OCI-LY7 (cell line): Measurements from ENCODE around the gene NCK2. TPM values are rescaled to one million over a fixed set of nuclear protein-coding genes. Genes with fewer than 3 reads are reported as not detected.
A peak's percentile ranks its signal among the peaks of the same experiment; 100 is the strongest.

Source experiments
- BruUV-seq: library from RNA; stranded (reverse); fragments of 400-500 nt; replicated peaks from 2 replicates; lab custom pipeline; 2021; lab: Mats Ljungman, UMichigan
- CTCF ChIA-PET: fragments of 300-600 bp; sonication (Branson Sonifier 250); formaldehyde crosslinking; loops from one replicate; lab custom pipeline; 2022; ENCODE audit warnings: antibody characterized with exemption; ENCODE audit not compliant: unreplicated experiment; lab: Charles Lee
- POLR2A ChIA-PET: fragments of 300-600 bp; sonication (Branson Sonifier 250); formaldehyde crosslinking; loops from one replicate; lab custom pipeline; 2022; ENCODE audit warnings: antibody characterized with exemption; lab: Charles Lee
- DNase-seq: peaks from one replicate; pipeline ENCODE4 v3.0.0-alpha.2; 2015; ENCODE audit warnings: low spot score
- H2AFZ ChIP-seq: fragments of 200-600 bp; sonication (generic), shearing (Covaris generic); 2 replicates; pipeline ENCODE4 v1.6.1; 2014; ENCODE audit warnings: mild to moderate bottlenecking, antibody characterized with exemption, low read length, moderate library complexity
- H3K27ac ChIP-seq: fragments of 200-600 bp; sonication (generic); 2 replicates; pipeline ENCODE4 v1.5.1; 2014; ENCODE audit warnings: mixed run types, low read depth, mild to moderate bottlenecking, moderate library complexity, low read length, inconsistent platforms; ENCODE audit not compliant: poor library complexity, severe bottlenecking
- H3K36me3 ChIP-seq: fragments of 200-600 bp; sonication (generic); 2 replicates; pipeline ENCODE4 v1.6.1; 2014; ENCODE audit warnings: mild to moderate bottlenecking, antibody characterized with exemption, low read length, moderate library complexity, mixed read lengths; ENCODE audit not compliant: insufficient read depth
- H3K4me1 ChIP-seq: fragments of 200-600 bp; sonication (generic); 2 replicates; pipeline ENCODE4 v1.5.1; 2014; ENCODE audit warnings: mild to moderate bottlenecking, low read length; ENCODE audit not compliant: insufficient read depth, poor library complexity, severe bottlenecking
- H3K4me2 ChIP-seq: fragments of 200-600 bp; sonication (generic); 2 replicates; pipeline ENCODE4 v1.6.1; 2014; ENCODE audit warnings: mild to moderate bottlenecking, low read length
- H3K4me3 ChIP-seq: fragments of 200-600 bp; sonication (generic); 2 replicates; pipeline ENCODE4 v1.5.1; 2014; ENCODE audit warnings: mild to moderate bottlenecking, low read depth, low read length; ENCODE audit not compliant: poor library complexity, severe bottlenecking
- H3K79me2 ChIP-seq: fragments of 200-600 bp; sonication (generic); 2 replicates; pipeline ENCODE4 v1.6.1; 2016; ENCODE audit warnings: low read depth, mild to moderate bottlenecking, low read length, moderate library complexity, mixed read lengths; ENCODE audit not compliant: insufficient read depth
- H3K9me2 ChIP-seq: fragments of 200-600 bp; sonication (generic); 2 replicates; pipeline ENCODE4 v1.6.1; 2016; ENCODE audit warnings: mild to moderate bottlenecking, low read length, mixed read lengths; ENCODE audit not compliant: insufficient read depth
- H3K9me3 ChIP-seq: fragments of 200-600 bp; sonication (generic); 2 replicates; pipeline ENCODE4 v1.6.1; 2014; ENCODE audit warnings: mild to moderate bottlenecking, mixed run types, low read length, mixed read lengths
- H4K20me1 ChIP-seq: fragments of 200-600 bp; sonication (generic); 2 replicates; pipeline ENCODE4 v1.6.1; 2014; ENCODE audit warnings: mild to moderate bottlenecking, antibody characterized with exemption, low read length, moderate library complexity, mixed read lengths; ENCODE audit not compliant: insufficient read depth
- CTCF ChIP-seq: fragments of 200-600 bp; sonication (generic); conservative IDR thresholded peaks from 2 replicates; pipeline ENCODE4 v1.5.1; 2014; ENCODE audit warnings: mild to moderate bottlenecking, antibody characterized with exemption, low read length, moderate library complexity, mixed read lengths
- EZH2phosphoT487 ChIP-seq: fragments of 200-600 bp; sonication (generic); IDR thresholded peaks from 2 replicates; pipeline ENCODE4 v1.6.1; 2018; ENCODE audit warnings: low read depth, borderline replicate concordance, mild to moderate bottlenecking, mixed run types, antibody characterized with exemption, low read length, moderate library complexity, mixed read lengths
- intact Hi-C: fragments of 100-400 bp; cut with micrococcal nuclease; formaldehyde crosslinking; loops from one replicate; pipeline ENCODE4 v1.10.0; 2022; ENCODE audit not compliant: unreplicated experiment
- total RNA-seq, 2 experiments: library from RNA; depleted of rRNA in 1 of 2; stranded (reverse); fragments of >200 nt in 1 of 2; shearing (Covaris generic) in 1 of 2; gene quantifications; 2 replicates each; pipeline ENCODE4 v1.2.3, GENCODE V29; 2014 to 2022

The NCK2 gene
- total RNA-seq, 2 experiments from 2014 or later: 23.4 to 34.2 TPM

DNA sequence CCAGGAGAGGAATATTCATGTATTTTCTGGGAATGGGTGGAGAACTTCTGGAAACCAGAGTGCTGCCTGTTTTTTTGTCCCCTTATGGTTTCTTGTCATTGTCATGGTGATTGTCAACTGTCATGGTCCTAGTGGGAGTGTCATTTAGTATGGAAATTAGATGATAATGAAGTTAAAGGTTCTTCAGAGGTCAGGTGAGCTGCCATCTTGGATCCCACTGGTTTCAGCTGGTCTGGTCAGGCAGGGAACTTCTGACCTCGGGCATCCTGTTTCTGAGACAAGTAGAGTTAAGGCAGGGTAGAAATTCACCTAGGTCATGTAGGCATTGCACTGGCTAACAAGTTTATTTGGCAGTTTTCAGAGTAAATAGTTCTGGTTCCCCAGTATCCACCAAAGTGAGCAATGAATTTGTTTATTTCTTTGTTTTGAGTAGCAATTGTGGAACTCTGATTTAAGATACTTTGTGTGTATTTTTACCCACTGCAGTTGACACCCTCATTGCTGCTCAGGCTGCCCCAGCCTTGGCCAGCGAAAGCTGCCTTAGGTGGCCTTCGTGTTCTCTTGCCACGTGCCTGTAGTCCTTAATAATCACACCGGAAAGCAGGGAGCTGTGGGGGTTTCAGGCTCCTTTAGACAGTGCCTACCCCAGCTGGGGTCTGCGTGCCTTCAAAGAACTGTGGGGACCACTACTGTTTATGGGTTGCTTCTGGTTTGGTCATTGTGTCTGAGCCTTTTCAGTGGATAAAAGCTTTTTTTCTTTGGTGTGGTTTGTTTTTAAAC lies 48.7 kb downstream of the NCK2 start:
- Histone ChIP-seq H2AFZ (no peak overlapping the region), H3K36me3 (no peaks in the 10 kb centered on the region; the same call in 1 of the 2 replicates), H3K79me2 (peaks cover 42% of the 10 kb centered on the region; the same call in 1 of the 2 replicates), H3K27ac (no peak overlapping the region), H4K20me1 (no peaks in the 10 kb centered on the region), H3K4me3 (no peak overlapping the region), H3K9me2 (no peaks in the 10 kb centered on the region), H3K4me1 (peaks cover 52% of the 10 kb centered on the region), H3K9me3 (no peaks in the 10 kb centered on the region), H3K4me2 (no peak overlapping the region)
- CTCF ChIA-PET: no interaction called here
- BruUV-seq: no TSS peak
- POLR2A ChIA-PET: interaction anchor here (0.7 kb wide), 1 partner anchor 245 kb away, joined by 3 read pairs; no protein-coding TSS in a partner anchor
- TF ChIP-seq CTCF: no peak
- no peak for TF ChIP-seq EZH2phosphoT487
- intact Hi-C loops: no loop called here
- DNase-seq: no peak

GRCh38 chr2:105794926-105795574 lies 50.3 kb downstream of the NCK2 start:
- Histone ChIP-seq H3K79me2 (peaks cover 56% of the 10 kb centered on the region; the same call in 1 of the 2 replicates), H3K27ac (peak overlapping the region; percentile 89), H3K9me2 (no peaks in the 10 kb centered on the region), H3K4me3 (peak overlapping the region; percentile 56), H4K20me1 (no peaks in the 10 kb centered on the region), H3K36me3 (no peaks in the 10 kb centered on the region; the same call in 1 of the 2 replicates), H2AFZ (no peak overlapping the region), H3K4me2 (peak overlapping the region; percentile 76), H3K4me1 (peaks cover 61% of the 10 kb centered on the region), H3K9me3 (peaks cover 5% of the 10 kb centered on the region; the same call in 1 of the 2 replicates)
- CTCF ChIA-PET: no interaction called here
- no peak for DNase-seq
- POLR2A ChIA-PET: no interaction called here
- BruUV-seq: no TSS peak
- intact Hi-C loops: loop anchor here (5.0 kb wide), 2 partner anchors 68 to 87 kb away; no protein-coding TSS in a partner anchor
- TF ChIP-seq EZH2phosphoT487 (no peak), CTCF (no peak)
